ENCODE data around the gene IL17B.

The IL17B gene

GRCh38 chr5:149357370-149358293 lies 21.5 kb downstream of the IL17B start, which contains the start of gene PCYOX1L:
TSS of gene PCYOX1L (plus strand) at chr5:149358046. CDS start at chr5:149358069, 23 bp downstream.
- TF ChIP-seq, protein P1, sequence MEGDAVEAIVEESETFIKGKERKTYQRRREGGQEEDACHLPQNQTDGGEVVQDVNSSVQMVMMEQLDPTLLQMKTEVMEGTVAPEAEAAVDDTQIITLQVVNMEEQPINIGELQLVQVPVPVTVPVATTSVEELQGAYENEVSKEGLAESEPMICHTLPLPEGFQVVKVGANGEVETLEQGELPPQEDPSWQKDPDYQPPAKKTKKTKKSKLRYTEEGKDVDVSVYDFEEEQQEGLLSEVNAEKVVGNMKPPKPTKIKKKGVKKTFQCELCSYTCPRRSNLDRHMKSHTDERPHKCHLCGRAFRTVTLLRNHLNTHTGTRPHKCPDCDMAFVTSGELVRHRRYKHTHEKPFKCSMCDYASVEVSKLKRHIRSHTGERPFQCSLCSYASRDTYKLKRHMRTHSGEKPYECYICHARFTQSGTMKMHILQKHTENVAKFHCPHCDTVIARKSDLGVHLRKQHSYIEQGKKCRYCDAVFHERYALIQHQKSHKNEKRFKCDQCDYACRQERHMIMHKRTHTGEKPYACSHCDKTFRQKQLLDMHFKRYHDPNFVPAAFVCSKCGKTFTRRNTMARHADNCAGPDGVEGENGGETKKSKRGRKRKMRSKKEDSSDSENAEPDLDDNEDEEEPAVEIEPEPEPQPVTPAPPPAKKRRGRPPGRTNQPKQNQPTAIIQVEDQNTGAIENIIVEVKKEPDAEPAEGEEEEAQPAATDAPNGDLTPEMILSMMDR (IDR thresholded peaks at IDR 0.05; ENCODE audit: control extremely low read depth, extremely low read depth, low read depth, missing control alignments): no peak
- ChIA-PET CTCF (interaction anchor here (0.9 to 12.6 kb wide), 9 partner anchors 12 to 194 kb away, joined by 3 to 186 read pairs (median 6); partner anchors contain the start of genes CSNK1A1 and GRPEL2), POLR2A (interaction anchor here (1.5 kb wide), 1 partner anchor 13 kb away, joined by 5 read pairs; the partner anchor contains the start of gene GRPEL2)
- peak; percentile 98 for DNase-seq (ENCODE audit: extremely low spot score)

- no peak for DNase-seq (ENCODE audit: extremely low spot score)
- CTCF ChIA-PET: interaction anchor here (0.6 to 12.6 kb wide), 6 partner anchors 10 to 52 kb away, joined by 3 to 186 read pairs (median 4); no protein-coding TSS in a partner anchor
- POLR2A ChIA-PET: no interaction called here
- TF ChIP-seq, protein P1 (IDR thresholded peaks at IDR 0.05; ENCODE audit: control extremely low read depth, extremely low read depth, low read depth, missing control alignments): no peak
Measured at GRCh38 chr5:149356391-149356790, 22.7 kb downstream of the IL17B start.

- POLR2A ChIA-PET: no interaction called here
- TF ChIP-seq, protein P1 (IDR thresholded peaks at IDR 0.05; ENCODE audit: control extremely low read depth, extremely low read depth, low read depth, missing control alignments): no peak
- CTCF ChIA-PET: interaction anchor here (1.0 to 12.6 kb wide), 4 partner anchors 11 to 34 kb away, joined by 3 to 186 read pairs (median 4); partner anchors contain the start of gene GRPEL2
- DNase-seq (ENCODE audit: extremely low spot score): no peak
Measured at GRCh38 chr5:149355688-149356087, 23.4 kb downstream of the IL17B start.

DNA sequence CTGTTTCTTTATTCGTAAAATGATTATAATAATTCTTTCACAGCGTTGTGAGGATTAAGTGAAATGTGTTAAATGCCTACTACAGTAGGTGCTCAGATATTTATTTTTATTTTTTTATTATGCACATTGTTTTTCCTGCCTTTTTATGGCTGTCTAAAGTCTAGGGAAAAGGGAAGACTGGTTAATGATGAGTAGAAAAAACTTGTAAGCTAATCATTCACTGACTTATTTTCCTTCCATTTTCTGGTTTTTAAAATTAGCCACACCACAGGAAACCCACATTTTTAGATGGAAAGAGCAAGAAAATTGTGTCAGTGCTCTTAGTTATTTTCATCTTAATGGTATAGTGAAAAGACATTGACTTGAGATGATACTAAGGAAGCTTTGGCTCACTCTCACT lies 25.2 kb downstream of the IL17B start:
- TF ChIP-seq, protein P1 (IDR thresholded peaks at IDR 0.05; ENCODE audit: control extremely low read depth, extremely low read depth, low read depth, missing control alignments): no peak
- DNase-seq (ENCODE audit: extremely low spot score): no peak
- ChIA-PET CTCF (interaction anchor here (1.0 to 12.6 kb wide), 5 partner anchors 13 to 80 kb away, joined by 3 to 186 read pairs (median 3); no protein-coding TSS in a partner anchor), POLR2A (no interaction called here)

DNA sequence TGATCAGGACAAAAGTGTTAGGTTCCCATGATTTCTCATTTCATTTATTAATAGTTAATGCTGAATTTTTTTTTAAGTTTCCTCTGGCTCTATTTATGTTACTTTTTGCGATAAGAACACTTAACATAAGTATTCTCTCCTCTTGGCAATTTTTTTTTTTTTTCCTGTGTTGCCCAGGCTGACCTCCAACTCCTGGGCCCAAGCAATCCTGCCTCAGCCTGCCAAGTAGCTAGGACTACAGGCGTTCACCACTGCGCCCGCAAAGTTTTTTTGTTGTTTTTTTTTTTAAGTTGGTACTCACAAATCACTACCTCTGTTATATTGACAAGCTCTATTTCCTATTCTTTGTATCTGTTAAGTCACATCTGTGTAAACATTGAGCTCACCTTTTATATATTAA lies 26.9 kb downstream of the IL17B start:
- no peak for DNase-seq (ENCODE audit: extremely low spot score)
- TF ChIP-seq, protein P1 (IDR thresholded peaks at IDR 0.05; ENCODE audit: control extremely low read depth, extremely low read depth, low read depth, missing control alignments): no peak
- ChIA-PET POLR2A (no interaction called here), CTCF (interaction anchor here (12.6 kb wide), 1 partner anchor 17 kb away, joined by 186 read pairs; no protein-coding TSS in a partner anchor)

GRCh38 chr5:149349382-149349781 lies 29.7 kb downstream of the IL17B start:
- ChIA-PET CTCF (interaction anchor here (0.8 to 1.2 kb wide), 3 partner anchors 18 to 213 kb away, joined by 3 read pairs; no protein-coding TSS in a partner anchor), POLR2A (no interaction called here)
- DNase-seq (ENCODE audit: extremely low spot score): no peak
- TF ChIP-seq, protein P1 (IDR thresholded peaks at IDR 0.05; ENCODE audit: control extremely low read depth, extremely low read depth, low read depth, missing control alignments): no peak

Measured in GM10248 (cell line).